Left renal pelvis (tissue), 4 donors: ENCODE data around the gene PRKCE. TPM values are rescaled to one million over a fixed set of nuclear protein-coding genes. Genes with fewer than 3 reads are reported as not detected.
"Not testable (repeated sequence)": the region's sequence is repeated elsewhere in the genome, so short reads cannot be mapped to it uniquely, and the experiment has no call there.

Experiments
- DNase-seq, 4 donors: peaks; one replicate each; pipeline ENCODE4 v3.0.0-alpha.2; 2013; ENCODE audit warnings: low read depth in 4 of 4, low spot score in 3 of 4
- polyA plus RNA-seq, 4 donors: library from polyadenylated mRNA; unstranded; fragments of 120-200 nt; gene quantifications; one replicate each; pipeline ENCODE4 v1.2.1, GENCODE V29; 2013; ENCODE audit not compliant: insufficient read length in 4 of 4

PRKCE gene
- polyA plus RNA-seq, 4 donors: 8.2 to 16.0 (median 9.0) TPM

GRCh38 chr2:45901468-45902032 lies 250.1 kb downstream of the PRKCE start:
- DNase-seq: no peak

- DNase-seq: no peak
These were observed 250.9 kb downstream of the PRKCE start for GRCh38 chr2:45902380-45902779.

- no peak for DNase-seq
These were observed 251.4 kb downstream of the PRKCE start for GRCh38 chr2:45902781-45903375.

- DNase-seq: no peak
These were observed 252.9 kb downstream of the PRKCE start for GRCh38 chr2:45904267-45904945.

DNA sequence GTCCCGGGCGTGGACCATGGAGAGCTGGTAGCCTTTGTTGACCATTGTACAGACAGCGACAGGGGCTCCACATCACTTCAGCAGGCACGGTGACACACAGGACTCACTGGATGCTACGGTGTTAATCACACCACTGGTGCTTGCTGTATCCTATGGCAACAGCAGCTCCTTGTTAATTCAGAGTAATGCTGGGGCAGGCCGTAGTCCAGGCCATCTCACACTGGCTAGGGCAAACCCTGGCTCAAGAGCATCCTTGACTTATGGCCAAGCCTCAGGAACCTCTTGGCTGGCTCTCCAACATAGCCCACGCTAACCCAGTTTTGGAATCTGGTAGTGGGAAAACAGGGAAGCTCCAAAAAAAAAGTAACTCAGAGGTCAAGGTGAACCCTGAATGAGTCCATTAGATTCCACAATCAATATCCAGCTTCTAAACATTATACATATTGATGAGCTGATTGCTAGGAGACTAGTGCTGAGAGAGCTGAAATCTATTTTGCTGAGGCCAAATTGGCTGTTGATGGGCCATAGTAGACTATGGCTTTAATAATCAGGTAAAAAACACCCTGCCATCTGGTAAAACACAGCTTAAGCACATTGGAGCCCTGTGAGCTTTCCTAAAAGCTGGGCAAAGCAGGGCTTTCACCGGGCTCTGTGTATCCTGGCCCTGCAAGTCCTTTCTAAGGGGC lies 253.6 kb downstream of the PRKCE start:
- no peak for DNase-seq

DNA sequence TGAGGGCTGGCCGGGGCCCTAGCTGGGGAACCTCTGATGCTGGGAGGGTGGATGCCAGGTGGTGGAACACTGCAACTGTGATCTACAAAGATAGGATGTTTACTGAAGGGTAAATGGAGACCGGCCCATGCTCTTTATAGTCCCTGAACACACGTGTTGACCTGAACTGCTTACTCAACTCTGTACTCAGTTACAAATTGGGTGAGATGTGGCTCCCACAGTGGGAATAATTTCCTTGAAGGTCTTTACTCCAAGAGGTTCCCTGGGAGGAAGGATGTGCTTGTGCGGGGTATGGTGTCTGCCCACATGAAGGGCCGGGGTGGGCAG lies 254.1 kb downstream of the PRKCE start:
- no peak for DNase-seq

DNA sequence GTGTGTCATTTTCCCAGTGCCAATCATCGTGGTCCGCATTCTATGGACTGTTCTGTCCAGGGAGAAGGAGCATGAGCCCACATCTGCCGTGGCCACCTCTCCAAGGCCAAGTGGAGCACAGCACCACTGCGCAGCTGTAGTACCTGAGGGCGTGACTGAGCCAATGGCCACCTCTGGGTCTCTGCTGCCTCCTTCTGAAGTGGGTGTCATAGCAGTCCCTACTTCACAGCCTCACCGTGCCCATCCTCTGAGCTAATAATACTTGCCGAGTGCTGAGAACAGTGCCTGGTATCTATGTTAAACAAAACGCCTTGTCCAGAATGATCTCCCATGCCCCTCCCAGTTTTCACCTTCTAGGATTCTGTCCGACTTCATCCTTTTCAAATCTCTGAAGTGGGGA lies 256.1 kb downstream of the PRKCE start:
- DNase-seq: no peak

DNA sequence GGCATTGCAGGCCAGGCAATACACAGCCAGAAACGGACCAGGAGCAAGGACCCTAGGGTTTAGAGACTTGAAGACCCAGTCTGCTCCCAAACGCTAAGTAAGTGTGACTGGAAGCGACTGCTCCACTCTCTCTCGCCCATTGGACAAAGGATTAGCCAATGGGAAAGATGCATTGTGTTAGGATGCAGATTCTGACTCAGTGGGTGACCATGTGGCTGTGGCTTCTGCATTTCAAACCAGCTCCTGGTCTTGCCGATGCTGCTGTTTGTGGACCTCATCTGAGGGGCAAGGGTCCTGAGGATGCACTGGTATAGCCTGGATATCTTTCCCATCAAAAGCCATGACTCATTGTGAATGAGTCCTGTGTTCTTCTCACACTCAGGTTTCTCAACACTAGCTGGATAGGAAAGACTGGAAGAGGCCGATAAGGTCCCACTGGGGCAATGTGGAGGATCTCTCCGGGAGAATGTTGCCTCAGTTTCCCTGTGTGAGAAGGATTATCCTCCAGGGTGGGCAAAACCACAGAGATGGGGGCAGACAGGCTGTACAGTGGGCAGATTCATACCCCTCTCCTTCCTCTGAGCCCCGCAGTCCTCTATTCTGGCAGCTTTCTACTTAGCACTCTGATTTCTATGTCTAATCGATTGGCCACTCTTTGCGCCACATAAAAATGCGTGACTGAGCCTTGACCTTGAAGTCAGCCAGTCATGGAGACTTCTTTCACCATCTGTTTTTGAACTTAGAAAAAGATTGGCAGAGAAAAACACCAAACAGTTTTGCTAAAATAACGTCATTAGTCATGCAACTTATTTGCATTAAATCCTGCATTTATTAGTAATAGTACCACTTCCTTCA lies 257.1 kb downstream of the PRKCE start:
- DNase-seq: no peak

- no peak for DNase-seq
These were observed 257.7 kb downstream of the PRKCE start for GRCh38 chr2:45909171-45909565.

DNA sequence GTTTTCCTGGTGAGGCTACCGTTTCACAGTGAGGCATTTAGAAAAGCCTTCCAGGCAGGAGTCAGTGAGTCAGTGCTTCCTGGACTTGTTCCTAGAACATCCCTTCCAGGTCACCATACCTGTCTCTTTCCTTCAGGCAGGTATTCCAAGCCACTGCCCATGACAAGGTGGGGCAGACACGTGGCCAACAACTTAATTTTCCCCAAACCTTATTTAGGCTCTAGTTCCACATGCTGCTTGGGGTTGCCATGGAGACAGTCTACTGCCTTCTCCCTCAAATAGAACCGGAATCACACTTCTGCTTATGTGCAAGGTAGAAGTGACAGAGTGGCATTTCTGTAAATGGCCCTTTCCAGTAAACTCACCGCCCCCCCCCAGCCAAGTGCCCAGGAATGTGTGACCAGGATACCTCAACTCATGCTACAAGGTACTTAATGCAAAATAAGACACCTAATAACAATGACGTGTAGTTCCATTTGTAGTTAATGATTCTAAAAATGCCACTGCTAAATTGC lies 258.3 kb downstream of the PRKCE start:
- DNase-seq: peak in 1 of 4 donors; percentile 18

DNA sequence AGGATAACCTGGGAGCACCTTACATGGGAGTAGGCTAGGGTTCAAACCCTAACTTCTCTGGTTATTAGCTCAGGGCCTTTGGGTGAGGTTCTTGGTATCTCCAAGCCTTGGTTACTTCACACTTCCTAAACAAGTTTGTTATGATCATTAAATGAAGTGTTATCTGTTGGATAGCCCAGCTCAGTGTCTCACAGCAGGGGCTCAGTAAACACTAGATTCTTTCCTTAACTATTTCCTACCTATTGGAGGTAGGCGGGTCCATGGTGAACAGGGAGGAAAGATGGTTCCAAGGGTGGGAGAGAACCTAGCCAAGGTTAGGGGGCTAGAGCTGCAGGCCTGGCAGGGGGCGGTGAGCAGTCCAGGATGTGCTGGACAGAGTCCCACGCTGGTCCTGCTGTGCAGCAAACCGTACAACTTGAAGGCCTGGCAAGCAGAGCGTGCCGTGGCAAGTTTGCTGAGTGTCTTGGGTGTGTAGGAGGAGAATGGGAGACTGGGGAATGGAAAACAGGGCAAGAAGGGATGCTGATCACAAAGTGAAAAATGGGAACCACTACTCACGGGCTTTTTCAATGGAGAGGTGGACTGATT lies 259.1 kb downstream of the PRKCE start:
- DNase-seq: no peak

- no peak for DNase-seq
These were observed 260.1 kb downstream of the PRKCE start for GRCh38 chr2:45911538-45911937.

DNA sequence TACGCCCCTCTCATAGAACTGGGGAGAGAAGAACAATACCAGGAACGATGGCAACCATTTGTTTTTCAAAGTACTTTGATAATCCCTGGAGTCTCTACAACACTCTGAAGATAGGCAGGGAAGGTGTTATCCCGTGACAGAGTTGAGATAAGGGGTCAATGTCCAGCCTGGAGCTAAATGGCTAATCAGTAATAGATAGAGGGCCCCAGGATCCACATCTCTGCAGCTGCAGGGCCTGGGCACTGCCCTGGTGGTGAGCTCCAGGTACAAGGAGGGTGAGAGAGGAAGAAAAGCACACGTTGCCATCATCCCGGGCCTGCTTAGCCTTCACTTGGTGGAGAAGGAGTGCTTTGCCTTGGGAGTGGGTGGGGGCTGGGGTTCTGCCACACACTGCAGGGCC lies 260.6 kb downstream of the PRKCE start:
- no peak for DNase-seq

DNA sequence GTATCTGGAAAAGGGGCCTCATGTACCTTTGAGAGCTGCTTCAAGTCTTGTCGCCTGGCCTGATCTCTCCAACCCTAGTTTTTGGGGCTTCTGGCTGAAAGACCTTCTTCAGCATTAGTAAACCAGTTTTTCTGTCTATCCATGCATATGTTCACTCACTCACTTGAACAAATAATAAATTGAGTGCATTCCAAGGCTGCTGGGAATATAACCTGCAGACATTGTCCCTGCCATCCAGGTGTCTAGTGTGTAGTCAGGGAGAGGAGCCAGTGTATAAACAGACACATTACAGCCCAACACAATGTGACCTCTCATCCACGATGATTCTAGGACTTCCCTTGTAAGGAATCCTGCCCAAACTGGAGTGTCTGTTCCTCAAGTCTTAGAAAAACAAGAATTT lies 262.1 kb downstream of the PRKCE start:
- DNase-seq: no peak

GRCh38 chr2:45915523-45915922 lies 264.0 kb downstream of the PRKCE start:
- DNase-seq: no peak

GRCh38 chr2:45917561-45918176 lies 266.2 kb downstream of the PRKCE start:
- DNase-seq: not testable (repeated sequence)

DNA sequence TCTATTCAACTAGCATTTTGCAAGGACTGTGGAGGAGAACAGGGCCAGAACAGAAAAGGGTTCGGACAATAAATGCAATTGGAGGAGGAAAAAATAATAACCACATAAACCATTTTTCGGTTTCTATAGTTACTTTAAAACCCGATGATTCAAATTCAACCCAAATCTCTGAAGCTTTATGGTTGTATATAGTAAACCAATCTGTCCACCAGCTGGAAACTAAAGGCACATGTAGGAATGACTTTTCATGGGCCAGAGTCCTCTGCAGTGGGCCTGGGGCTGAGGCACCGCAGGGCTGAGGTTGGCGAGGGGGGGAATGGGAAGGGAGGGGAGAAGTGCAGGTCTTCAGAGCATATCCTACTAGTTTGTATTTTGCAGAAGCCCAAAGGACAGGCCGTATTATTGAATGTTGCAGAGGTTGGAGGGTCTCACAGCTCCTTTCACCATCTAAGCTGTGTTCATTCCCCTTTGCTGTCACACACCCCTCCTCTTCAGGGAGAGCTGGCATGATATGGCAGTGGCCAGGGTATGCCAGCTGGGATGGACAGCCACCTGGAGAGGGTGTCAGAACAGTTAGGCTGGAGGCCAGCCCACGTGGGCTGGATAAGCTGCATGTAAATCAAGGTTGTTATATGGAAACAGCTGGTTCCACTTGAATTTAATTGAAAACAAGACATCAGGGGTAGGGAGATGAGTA lies 267.1 kb downstream of the PRKCE start:
- no peak for DNase-seq

GRCh38 chr2:45919160-45919650 lies 267.7 kb downstream of the PRKCE start:
- DNase-seq: no peak

- no peak for DNase-seq
These were observed 268.2 kb downstream of the PRKCE start for GRCh38 chr2:45919711-45920111.
